HG02759 (cell line): Measurements from ENCODE around the gene RAP1A.
A peak's percentile ranks its signal among the peaks of the same experiment; 100 is the strongest.

Experiments used
- ATAC-seq: cut with Tn5 transposase; IDR thresholded peaks from one replicate; pipeline ENCODE4 v1.9.1; 2021; ENCODE audit warnings: mild to moderate bottlenecking, moderate library complexity; ENCODE audit not compliant: unreplicated experiment

Gene RAP1A

GRCh38 chr1:111751906-111752575 lies 132.5 kb downstream of the RAP1A start:
- ATAC-seq, result no peak

DNA sequence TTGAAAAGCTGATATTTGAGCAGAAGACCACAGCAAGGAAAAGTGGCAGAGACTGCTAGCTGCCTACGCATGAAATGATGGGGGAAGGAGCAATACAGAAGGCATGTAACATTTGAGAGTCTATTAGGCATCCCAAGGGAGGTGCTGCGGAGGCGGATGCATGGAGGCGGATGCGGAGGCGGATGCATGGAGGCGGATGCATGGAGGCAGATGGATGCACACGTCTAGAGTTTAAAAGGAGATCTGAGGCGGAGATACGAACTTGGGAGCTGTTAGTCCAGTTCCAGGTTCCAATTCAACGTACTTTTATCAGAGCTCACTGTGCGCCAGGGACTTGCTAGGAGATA lies 135.4 kb downstream of the RAP1A start:
- peak; percentile 10 for ATAC-seq

- ATAC-seq, result peak; percentile 93
Observed at GRCh38 chr1:111755331-111756123, 135.9 kb downstream of the RAP1A start, which contains the start of gene DDX20. Gene DDX20, plus strand, starts transcription at chr1:111755901. Its CDS starts 24 bp downstream, at chr1:111755925.

- peak; percentile 20 for ATAC-seq
Observed at GRCh38 chr1:111756124-111756513, 136.5 kb downstream of the RAP1A start.

GRCh38 chr1:111758373-111758772 lies 138.8 kb downstream of the RAP1A start:
- ATAC-seq, result no peak

DNA sequence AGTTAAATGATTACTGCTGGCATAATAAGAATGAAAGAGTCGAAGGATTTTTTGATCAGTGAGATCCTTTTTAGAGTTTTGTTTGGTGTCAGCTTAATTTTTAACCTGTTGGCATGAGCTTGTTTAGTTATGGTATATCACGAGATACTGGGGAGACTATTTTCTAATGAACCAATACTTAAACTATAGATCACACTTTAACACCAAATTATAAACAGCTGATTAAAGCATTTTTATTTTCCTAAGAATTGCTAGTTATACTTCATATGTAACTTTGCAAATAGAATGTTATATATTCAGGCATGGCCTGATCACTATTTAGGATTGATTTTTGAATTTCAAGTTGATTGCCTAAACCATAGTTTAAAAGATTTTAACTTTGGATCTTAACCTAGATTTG lies 142.1 kb downstream of the RAP1A start:
- ATAC-seq, result no peak

DNA sequence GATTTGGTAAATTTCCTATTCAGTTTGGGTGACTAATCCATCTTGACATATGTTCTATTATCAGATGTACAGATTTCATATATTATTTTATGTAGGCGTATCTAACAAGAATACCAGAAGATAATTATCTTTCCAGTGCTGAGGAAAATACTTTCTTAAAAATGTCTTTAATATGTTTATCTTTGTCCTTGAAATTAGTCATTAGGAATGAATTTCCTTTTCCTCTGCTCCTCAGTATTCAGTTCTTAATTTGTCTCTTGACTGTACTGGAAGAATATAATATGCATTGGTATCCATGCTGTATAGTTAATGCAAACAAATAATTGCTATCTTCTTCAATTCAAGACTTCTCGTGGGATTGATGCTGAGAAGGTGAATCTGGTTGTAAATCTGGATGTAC lies 142.7 kb downstream of the RAP1A start:
- no peak for ATAC-seq
